ENCODE measurements around the gene CMIP.

Gene CMIP

DNA sequence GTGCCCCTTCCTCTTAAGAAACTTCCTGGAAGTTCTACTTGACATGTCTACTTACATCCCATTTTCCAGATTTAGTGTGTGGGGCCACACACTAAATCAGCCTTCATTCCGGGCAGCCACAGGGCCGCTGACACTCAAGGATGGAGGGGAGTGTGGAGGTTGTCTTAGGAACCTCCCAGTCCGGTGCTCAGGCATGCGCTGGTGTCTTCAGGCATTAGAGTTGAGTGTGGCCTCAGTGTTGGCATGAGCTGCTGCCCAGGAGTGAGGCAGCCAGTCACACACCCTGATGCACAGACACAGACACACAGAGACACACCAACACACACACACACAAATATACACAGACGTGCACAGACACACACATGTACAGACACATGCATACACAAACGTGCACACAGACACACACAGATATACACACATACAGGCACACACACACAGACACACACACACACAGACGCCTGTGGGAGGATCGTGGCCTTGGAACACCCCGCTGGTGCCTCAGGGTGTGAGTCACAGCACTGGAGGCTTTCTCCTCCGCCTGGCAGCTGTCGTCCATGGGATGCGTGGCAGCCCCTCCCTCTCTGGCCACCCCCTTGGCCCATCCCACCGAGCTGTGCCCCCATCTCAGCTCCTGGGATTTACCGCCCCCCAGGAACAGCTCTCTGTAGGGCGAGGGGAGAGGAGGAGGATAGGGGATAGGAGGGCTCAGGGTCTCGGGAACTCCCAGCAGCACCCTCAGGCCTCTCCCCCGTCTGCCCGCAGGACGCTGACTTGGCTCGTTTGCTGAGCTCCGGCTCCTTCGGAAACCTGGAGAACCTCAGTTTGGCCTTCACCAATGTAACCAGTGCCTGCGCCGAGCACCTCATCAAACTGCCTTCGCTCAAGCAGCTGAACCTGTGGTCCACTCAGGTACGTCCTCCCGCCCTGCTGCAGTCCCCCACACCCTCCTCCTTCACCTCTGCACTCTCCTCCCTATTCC lies 258.9 kb downstream of the CMIP start:
- DNase-seq (ENCODE audit: low read depth), result no peak

DNA sequence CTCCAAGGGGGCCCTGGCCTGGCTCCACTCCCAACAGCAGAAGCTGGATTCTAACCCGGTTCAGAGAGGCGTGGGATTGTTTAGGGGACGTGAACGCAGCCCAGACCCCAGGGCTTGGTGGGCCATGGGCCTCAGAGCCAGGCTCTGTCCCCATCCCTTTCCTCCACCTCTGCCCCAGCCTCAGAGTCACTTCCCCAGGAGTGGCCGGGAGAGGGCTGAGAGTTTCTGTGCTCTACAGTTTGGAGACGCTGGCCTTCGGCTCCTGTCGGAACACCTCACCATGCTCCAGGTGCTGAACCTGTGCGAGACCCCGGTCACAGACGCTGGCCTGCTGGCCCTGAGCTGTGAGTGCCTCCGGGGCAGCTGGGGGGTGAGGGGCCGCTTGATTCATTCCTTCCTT lies 260.7 kb downstream of the CMIP start:
- DNase-seq (ENCODE audit: low read depth), result no peak

DNA sequence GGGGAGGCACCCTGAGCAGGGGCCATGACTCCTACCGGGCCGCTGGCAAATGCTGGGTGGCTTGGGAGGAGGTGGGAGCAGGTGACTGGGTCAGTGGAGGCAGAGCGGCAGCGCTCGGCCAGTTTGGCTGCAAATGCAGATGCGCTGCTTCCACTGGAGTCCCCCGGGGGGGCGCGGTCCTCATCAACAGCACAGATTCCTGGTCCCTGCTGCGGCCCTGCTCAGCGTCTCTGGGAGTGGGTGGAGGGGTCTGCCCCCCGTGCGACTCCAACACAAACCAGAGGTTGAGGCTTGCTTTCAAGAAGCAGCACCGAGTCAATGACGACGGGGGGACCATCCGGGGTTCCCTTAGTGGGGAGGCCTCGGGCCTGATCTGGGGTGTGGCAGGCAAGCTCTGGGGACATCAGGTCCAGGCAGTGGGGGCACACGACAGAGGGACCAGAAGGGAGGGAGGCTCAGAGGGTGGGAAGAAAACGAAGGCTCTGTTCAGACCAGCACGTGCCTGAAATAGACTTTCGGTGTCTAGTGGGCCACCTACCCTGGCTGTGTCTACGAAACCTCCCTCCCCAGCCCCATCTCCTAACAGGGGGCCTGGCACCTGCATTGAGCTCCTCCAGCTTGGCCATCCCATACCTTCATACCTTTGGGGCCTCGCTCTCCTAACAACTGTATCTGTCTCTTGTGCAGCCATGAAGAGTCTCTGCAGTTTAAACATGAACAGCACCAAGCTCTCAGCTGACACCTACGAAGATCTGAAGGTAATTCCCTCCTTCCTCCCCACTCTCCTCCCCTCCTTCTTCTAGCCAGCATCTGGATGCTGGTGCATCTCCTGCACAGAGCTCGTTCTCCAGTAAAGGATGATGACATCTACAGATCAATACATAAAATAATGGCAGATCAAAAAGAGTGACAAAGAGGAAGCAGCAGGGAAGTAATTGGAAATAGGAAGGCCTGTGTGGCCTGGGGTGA lies 262.0 kb downstream of the CMIP start:
- no peak for DNase-seq (ENCODE audit: low read depth)

DNA sequence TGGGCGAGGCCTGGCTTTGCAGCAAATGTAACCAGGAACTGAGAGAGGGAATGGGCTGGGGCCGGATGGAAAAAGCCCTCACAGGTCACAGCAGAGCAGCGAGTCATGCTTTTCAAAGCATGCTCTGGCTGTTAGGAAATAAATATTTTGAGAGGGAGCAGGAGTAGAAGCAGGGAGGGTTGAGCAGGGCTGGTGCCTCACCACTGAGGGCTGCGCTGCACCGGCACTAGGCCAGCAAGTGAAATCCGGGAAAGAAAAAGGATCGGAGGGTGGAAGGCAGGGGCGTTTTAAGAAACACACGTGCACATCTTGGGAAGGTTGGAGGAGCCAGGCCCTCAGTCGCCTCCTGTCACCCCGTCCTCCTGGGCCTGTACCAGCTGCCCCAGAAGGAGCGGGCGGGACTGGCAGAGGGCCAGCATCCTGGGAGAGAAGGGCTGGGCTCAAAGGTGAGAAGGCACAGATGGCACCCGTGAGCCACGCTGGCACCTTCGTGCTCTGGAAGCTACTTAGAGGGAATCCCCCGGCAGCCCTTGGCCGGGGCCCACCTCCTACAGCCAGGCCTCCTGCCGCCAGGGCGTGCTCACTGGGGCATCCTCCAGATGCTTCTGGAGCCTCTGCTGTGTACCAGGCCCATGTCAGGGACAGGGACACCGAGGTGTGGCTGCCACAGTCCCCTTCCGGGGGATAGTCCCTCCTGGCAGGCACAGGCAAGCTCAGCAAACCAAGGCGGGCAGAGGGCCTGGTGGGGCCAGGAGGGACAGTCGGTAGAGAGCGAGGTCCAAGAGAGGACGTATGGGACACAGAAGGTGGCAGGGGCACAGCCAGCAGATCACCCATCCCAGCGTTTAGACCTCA lies 263.0 kb downstream of the CMIP start:
- no peak for DNase-seq (ENCODE audit: low read depth)

DNA sequence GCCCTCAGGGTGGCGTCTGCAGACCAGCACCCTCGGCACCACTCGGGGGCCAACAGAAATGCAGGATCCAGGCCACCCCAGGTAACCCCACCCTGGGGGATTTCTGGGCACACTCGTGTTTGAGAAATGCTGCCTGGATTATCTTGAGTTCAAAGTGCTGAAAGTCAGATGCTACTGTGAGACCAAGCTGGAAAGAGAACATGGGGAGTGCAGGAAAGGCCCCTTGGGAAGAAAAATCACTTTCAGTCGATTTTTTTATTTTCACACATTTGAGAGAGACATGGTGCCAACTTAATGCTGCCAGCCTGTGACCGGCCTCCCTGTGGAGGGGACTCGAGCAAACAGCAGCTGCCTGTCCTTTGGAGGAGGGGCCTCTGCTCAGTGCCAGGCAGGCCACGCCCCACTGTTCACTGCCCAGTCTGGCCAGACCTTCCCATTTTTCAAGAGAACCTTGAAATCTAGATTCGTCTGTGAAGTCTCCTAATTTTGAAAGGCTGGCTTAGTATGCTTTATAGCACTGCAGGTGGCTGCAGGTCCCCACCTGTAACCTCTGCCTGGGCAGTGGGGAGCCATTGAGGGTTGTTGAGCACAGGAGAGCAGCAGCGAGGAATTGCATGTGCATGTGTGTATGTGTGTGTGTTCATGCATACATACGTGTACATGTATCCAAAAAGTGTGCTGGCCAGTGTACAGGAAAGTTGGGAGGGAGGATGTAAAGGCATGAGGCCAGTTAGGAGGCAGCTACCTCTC lies 263.8 kb downstream of the CMIP start:
- DNase-seq (ENCODE audit: low read depth), result no peak

DNA sequence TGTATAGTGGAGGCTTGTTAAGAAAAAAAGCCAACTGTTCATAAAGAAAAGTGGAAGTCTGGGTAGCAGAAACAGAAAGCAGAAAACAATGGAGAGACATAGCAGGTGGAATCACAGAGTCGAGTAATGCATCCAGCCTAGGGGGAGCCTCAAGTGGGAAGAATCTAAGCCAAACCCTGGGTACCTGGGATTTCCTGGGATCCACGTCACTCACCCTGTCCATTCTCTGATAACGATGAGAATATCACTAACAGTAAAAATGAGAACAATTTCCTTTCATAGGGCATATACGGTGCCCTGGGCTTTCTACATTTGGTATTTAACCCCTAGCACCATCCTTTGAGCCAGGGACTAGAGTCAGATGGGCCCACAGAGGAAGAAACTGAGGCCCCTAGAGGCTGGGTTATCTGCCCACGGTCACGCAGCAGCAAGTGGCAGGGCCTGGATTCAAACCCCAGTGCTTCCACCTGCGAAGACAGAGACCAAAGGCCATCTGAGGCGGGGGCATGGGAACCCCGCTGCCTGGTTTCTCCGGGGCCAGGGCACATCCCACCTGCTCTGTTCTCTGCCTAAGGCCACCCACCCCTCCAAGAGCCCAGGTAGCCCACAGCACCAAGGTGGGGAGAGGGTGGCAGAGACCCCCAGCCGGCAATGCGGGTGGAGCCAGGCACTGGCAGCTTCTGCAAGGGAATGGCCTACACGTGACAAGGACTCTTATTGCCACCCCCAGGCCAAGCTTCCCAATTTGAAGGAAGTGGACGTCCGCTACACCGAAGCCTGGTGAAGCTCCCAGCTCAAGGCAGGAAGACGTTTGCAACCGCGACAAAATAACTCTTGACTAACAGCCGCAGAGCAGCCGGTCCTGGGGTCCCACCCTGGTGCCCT lies 264.6 kb downstream of the CMIP start:
- DNase-seq (ENCODE audit: low read depth), result no peak

DNA sequence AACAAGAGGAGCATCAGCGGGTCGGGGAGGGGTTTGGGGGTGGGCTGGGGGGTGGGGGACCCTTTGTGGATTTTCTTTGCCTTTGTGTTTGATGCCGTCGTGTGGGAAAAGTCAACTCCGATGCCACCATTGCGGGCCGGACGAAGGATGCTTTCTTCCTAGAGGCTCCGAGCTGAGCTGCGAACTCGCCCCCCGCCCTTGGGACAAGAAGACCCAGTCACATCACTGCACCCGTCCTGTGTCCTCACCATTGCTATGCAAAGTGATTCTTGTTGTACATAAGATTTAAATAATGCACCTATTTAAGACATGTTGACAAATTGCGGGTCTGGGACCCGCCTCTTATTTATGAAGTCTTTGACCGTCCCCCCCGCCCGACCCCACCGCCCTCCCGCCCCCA lies 265.4 kb downstream of the CMIP start:
- no peak for DNase-seq (ENCODE audit: low read depth)

DNA sequence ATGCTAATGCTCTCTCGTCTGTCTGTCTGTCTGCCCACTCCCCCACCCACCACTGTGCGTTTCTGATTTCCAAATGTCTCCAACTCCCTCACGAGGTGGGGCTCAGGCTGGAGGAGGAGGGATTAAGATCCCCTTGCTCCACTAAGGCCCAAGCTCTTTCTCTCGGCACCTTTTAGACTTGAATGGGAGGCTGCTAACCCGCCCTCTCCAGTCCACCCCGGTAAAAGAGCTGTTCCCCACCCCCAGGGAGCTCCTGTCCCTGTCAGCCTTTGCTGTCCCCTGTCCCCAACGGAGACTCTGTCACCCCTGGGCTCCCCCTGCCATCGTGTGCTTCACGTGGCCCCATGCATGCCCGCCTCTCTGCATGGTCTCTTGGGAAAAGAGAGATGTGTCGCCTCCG lies 266.0 kb downstream of the CMIP start:
- no peak for DNase-seq (ENCODE audit: low read depth)

DNA sequence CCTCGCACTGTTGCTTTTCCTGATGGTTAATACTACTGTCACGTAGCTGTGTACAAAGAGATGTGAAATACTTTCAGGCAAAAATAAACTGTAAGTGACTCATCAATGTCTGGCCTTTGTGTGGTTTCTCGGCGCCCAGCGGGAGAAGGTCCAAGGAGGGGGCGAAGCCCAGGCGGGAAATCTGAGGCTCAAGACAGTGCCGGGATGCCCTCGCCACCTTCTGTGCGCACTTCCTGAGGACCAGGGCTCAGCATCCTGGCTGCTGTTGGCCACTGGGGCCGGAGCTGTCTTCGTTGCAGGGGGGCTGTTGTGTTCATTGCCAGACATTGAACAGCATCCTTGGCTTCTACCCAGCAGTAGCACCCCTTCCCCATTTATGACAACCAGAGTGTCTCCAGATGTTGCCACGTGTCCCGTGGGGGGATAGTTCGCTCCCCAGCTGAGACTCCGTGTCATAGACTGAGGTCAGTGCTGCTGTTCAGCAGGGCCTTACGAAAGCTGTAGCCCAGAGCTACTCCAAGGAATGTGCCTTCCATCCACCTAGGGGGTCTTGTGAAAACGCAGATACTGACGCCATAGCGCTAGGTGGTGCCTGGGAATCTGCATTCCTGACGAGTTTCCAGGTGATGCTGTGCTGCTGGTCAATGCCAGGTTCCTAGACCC lies 267.2 kb downstream of the CMIP start:
- no peak for DNase-seq (ENCODE audit: low read depth)

DNA sequence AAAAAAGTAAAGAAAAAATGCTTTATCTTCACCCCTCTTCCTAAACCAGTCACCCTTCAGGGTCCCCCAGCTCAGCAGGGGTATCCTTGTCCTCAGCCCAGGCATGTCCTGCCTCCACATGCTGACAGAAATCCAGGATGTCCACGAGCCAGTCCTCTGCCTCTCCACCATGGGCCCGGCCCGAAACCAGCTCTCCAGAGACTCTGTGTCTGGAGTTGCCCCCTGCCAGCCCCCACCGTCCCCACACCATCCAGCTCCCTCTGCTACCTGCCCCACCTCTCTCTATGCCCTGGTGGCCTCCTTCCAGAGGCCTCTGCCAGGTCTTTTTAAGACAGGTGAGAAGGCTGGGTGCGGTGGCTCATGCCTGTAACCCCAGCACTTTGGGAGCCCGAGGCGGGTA lies 268.1 kb downstream of the CMIP start:
- DNase-seq (ENCODE audit: low read depth), result no peak

DNA sequence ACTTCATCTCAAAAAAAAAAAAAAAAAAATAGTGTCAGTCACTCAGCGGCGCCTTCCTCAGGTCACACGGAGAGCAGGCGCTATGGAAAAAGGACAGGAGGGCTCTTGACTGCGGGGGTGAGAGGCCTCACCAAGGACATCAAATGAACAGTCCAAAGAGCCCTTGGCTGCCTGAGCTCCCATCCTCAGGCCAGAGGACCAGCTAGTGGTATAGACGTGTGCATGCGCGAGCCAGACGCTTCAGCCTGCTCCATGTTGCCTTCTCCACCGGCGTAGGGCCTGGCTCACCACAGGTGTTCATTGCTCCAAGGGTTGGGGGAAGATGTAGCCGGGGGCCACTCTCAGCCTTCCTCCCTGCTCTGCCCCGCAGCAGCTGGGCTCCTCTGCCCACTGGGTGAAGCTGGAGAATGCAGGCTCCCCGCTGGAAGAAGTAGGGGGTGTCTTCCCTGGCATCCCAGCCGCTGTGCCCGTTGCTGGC lies 268.7 kb downstream of the CMIP start:
- no peak for DNase-seq (ENCODE audit: low read depth)

DNA sequence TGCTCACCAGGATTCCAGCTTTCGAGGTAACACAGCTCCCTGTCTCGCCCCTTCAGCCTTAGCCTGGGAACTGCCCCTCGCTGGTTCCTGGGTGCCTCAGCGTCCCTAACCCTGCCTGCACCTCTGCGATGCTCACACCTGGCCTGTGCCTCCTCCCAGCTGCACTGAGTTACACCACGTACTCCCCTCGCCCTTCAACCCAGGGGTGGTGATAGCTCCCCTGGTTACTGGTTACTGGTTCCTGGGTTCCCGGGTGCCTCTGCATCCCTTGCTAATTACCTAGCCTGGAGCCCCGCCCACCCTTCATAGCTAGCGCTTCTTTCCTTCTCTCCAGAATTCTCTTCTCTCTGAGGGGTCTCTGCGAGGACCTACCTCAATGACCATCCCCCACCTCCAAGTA lies 269.2 kb downstream of the CMIP start:
- DNase-seq (ENCODE audit: low read depth), result no peak

DNA sequence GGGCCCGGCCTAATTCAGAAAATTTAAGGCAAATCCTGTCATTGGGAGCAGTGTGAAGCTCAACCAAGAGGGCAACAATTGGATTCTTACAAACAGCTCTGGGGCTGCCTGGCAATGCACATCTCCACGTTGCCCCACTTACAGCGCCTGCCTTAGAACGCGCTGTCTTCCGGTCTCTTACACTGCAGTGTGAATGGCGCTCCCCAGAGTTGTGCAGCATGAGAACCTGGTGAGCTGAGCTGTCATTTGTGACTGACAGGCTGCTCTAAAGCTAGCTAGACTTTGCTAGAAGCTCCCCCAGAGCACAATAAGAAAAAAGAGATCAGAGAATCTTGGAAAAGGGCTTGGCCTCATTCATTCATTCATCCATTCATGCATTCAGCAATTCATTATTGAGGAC lies 270.0 kb downstream of the CMIP start:
- no peak for DNase-seq (ENCODE audit: low read depth)

DNA sequence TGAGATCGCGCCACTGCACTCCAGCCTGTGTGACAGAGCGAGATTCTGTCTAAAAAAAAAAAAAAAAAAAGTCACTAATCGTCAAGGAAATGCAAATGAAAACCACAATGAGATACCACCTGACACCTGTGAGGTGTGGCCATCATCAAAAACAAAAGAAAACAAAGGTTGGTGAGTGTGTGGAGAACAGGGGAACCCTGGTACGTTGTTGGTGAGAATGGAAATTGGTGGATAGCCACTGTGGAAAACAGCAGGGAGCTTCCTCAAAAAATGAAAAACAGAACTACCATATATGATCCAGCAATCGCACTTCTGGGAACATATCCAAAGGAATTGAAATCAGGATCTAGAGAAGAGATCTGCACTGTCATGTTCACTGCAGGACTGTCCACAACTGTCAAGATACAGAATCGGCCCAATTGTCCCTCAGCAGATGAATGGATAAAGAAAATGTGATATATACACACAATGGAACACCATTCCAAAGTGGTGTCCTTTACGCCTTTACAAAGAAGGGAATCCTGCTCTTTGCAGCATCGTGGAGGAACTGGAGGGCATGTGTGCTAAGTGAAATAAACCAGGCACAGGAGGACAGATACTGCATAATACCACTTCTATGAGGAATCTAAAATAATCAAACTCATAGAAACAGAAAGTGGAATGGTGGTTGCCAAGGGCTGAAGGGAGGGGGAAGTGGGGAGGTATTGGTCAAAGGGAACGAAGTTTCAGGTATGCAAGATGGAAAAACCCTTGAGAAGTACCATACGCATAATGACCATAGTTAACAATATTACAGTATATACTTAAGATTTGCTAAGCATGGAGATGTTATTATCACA lies 271.0 kb downstream of the CMIP start:
- DNase-seq (ENCODE audit: low read depth), result no peak

DNA sequence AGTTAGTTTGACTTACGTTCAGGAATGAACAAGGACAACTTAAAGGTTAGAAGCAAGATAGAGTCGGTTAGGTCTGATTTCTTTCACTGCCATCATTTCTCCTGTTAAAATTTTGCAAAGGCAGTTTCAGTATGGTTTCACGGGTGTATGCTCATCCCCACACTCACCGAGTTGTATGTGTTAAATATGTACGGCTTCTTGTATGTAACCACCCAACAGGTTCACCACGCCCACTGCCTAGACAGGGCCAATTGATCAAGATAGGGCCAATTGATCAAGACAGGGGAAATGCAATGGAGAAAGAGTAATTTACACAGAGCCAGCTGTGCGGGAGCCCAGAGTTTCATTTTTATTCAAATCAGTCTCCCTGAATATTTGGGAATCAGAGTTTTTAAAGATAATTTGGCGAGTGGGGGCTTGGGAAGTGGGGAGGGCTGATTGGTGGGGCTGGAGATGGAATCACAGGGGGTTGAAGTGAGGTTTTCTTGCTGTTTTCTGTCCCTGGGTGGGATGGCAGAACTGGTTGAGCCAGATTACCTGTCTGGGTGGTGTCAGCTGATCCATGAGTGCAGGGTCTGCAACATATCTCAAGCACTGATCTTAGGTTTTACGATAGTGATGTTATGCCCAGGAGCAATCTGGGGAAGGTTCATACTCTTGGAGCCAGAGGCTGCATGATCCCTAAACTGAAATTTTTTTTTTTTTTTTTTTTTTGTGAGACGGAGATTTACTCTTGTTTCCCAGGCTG lies 272.0 kb downstream of the CMIP start:
- DNase-seq (ENCODE audit: low read depth), result no peak

DNA sequence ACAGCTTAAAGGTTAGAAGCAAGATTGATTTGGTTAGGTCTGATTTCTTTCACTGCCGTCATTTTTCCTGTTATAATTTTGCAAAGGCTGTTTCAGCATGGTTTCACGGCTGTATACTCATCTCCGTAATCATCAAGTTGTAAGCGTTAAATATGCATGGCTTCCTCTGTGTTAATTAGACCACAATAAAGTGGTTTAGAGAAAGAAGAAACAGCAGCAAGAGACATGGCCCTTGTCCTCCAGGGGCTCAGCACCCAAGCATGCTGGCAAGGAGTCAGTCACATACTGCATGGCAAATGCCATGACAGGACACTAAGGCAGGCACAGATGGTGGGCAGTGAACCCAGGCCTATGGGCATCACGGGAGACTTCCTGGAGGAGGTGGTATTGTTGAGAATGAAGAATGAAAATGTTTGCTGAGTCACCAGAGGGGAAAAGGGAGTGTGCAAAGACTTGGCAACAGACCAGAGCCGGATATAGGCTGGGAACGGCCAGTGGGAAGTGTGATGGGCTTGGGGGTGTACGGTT lies 273.1 kb downstream of the CMIP start:
- no peak for DNase-seq (ENCODE audit: low read depth)

DNA sequence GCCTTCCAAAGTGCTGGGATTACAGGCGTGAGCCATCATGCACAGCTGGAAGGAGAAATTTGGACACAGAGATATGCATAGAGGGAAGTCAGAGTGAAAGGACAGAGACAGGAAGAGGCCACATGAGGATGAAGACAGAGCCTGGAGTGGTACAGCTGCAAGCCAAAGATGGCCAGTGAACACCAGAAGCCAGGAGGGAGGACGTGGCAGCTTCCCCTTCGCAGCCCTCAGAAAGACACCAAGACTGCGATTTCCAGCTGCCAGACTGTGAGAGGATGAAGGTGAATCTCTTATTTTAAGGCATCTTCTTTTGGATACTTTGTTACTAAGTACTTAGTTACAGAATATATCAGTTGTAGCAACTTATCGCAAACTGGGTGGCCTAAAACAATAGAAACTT lies 274.0 kb downstream of the CMIP start:
- no peak for DNase-seq (ENCODE audit: low read depth)

DNA sequence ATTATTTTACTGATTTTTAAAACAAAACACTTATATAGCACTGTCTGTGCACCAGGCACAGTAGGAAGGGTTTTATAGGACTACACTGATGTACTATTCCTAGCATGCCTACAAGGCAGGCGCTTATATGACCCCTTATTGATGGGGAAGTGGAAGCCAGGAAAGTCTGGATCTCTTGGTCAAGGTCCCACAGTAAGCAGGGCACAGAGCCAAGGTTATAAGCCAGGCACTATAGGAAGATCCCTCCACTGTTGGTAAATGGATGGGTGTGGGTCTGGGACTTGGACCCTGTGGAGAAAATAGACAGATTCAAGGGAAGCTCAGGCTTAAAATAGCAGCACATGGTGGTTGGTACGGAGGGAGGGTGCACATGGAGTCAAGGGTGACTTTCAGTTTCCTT lies 275.4 kb downstream of the CMIP start:
- no peak for DNase-seq (ENCODE audit: low read depth)
